Stimulated activated memory B cell treated with anti-CD40 and anti-IgM and Interleukin-4, amounts not matched to agents 10 μg/mL and 1 μg/mL and 100 μg/mL, for 72 hours (primary cell): Measurements from ENCODE around the gene UPK2.

Experiments used
- ATAC-seq: fragments of 150-1000 bp; cut with Tn5 transposase; 2 replicates; pipeline ENCODE4 v1.10.0; 2021
- H3K27ac Mint-ChIP-seq: one replicate; pipeline ENCODE4 v1.8.0; 2022; ENCODE audit warnings: mild to moderate bottlenecking, mixed read lengths
- H3K27me3 Mint-ChIP-seq: one replicate; pipeline ENCODE4 v1.8.0; 2022; ENCODE audit warnings: mixed read lengths
- H3K36me3 Mint-ChIP-seq: one replicate; pipeline ENCODE4 v1.8.0; 2022; ENCODE audit warnings: mixed read lengths
- H3K4me1 Mint-ChIP-seq: one replicate; pipeline ENCODE4 v1.8.0; 2022; ENCODE audit warnings: mixed read lengths
- H3K4me3 Mint-ChIP-seq: one replicate; pipeline ENCODE4 v1.8.0; 2022; ENCODE audit warnings: mild to moderate bottlenecking, moderate library complexity, mixed read lengths
- H3K9me3 Mint-ChIP-seq: one replicate; pipeline ENCODE4 v1.8.0; 2022; ENCODE audit warnings: mixed read lengths

Gene UPK2

GRCh38 chr11:118956094-118956846, at the start of gene UPK2:
Gene UPK2 (plus strand): TSS chr11:118956298. CDS start chr11:118956351, 53 bp downstream.
- Mint-ChIP-seq H3K4me1 (peaks cover 5% of the 10 kb centered on the region), H3K9me3 (no peaks in the 10 kb centered on the region), H3K4me3 (no peak within 1 kb of the TSS), H3K36me3 (no peaks in the 10 kb centered on the region), H3K27me3 (peaks cover 28% of the 10 kb centered on the region), H3K27ac (no peak within 1 kb of the TSS)
- ATAC-seq = peak; percentile 93

DNA sequence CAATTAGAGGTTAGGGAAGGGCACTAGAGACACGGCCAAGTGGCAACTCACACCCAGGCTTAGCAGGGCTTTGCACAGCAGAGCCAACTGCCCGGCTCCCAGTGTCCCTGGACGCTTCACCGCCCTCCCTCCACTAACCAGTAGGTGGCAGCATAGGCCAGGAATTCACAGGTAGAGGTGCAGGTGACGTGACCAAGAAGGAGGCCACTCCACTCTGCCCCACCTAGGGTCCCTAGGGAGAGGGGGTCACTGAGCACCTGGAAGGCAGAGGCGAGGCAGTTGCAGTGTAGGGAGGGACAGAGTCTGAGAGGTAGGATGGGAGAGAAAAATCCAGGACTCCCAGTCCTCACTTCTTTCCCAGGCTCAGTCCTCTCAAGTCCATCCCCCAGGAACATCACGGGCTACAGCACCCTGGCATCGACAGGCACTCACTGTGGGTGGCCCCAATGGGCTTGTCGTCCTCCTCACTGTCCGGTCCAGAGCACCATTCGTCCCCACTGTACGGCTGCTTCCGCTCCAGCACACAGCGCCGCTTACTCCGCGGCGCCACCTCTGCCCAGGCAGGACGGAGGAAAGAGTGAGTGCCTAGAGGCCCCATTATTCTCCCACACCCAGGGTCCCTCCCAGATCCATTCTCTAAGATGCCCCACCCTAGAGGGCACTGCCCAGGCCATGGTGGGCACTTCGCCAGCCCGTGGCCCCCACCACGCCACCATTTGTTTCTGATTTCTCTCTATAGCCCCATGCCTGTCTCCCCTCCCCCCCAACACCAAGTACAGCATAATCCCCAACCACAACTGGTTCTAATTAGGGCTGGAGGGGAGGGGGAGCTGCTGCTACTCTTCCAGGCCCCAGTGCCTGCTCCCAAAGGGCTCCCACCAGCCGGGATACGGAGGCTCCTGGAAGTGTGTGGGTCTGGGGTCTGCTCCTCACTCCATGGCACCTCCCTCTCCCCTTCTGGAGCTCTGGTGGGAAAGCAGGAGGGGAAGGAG, 48.8 kb upstream of the UPK2 start:
- peak overlapping the region; percentile 26 for H3K27ac Mint-ChIP-seq
- peaks cover 21% of the 10 kb centered on the region for H3K36me3 Mint-ChIP-seq
- H3K27me3 Mint-ChIP-seq = no peaks in the 10 kb centered on the region
- H3K4me3 Mint-ChIP-seq = no peak overlapping the region
- peak; percentile 85 for ATAC-seq
- peaks cover 39% of the 10 kb centered on the region for H3K4me1 Mint-ChIP-seq
- H3K9me3 Mint-ChIP-seq = no peaks in the 10 kb centered on the region

DNA sequence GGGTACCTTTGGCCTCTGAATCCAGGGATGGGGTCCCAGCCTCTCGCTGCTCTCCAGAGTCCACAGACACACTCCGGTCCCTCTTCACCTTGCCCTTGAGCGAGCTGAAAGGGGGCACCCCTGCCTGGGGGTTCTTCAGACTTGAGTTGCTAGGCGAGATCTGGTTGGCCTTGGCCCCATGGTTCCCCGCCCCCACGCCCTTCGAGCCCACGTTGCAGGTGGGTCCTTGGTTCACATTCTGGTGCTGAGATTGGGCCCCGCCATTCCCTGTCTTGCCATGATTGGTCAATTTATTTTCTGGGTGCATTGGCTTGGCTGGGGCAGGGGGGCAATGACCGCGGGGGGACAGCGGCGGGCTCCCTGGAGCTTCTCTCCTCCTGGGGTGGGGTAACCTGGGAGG, 47.8 kb upstream of the UPK2 start:
- H3K4me1 Mint-ChIP-seq = peaks cover 48% of the 10 kb centered on the region
- H3K27ac Mint-ChIP-seq = no peak overlapping the region
- H3K9me3 Mint-ChIP-seq = no peaks in the 10 kb centered on the region
- no peaks in the 10 kb centered on the region for H3K27me3 Mint-ChIP-seq
- no peak for ATAC-seq
- no peak overlapping the region for H3K4me3 Mint-ChIP-seq
- peaks cover 21% of the 10 kb centered on the region for H3K36me3 Mint-ChIP-seq

- Mint-ChIP-seq H3K27ac (peak overlapping the region; percentile 14), H3K4me1 (peaks cover 56% of the 10 kb centered on the region), H3K36me3 (peaks cover 21% of the 10 kb centered on the region), H3K9me3 (no peaks in the 10 kb centered on the region), H3K27me3 (no peaks in the 10 kb centered on the region), H3K4me3 (no peak overlapping the region)
- no peak for ATAC-seq
Measured at GRCh38 chr11:118908901-118909618, 47.0 kb upstream of the UPK2 start.

DNA sequence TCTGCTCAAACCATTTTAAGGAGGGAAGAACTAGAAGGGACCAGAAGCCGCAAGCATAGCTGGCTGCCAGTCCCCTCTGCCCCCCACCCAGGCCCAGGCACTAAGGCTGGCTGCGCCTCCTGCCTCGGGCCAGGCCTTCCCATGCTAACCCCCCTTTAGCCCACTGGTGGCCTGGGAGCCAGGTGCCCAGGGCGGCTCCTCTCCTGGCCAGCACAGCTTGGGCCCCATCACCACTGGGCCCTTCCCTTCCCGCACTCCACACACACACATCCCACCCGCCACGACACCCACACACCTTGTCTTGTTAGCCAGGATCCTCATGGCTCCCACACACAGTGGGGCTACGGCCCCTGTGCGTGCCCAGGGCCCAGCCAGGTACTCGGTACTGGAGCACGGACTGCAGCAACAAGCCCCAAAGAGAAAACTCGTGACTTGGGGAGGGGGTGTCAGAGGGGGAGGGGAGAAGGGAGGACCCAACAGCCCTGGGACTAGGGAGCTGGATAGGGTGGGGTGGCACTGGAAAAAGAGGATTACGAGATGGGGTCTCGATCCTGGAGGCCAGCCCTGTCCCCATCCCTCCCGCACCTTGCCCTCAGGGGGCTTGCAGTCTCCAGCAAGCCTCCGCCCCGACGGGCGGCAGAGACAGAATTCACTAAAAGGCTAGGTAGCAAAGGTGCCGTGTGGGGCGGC, 46.3 kb upstream of the UPK2 start:
- no peak for ATAC-seq
- H3K9me3 Mint-ChIP-seq = no peaks in the 10 kb centered on the region
- H3K4me1 Mint-ChIP-seq = peaks cover 63% of the 10 kb centered on the region
- H3K4me3 Mint-ChIP-seq = no peak overlapping the region
- peaks cover 21% of the 10 kb centered on the region for H3K36me3 Mint-ChIP-seq
- H3K27ac Mint-ChIP-seq = no peak overlapping the region
- H3K27me3 Mint-ChIP-seq = no peaks in the 10 kb centered on the region

DNA sequence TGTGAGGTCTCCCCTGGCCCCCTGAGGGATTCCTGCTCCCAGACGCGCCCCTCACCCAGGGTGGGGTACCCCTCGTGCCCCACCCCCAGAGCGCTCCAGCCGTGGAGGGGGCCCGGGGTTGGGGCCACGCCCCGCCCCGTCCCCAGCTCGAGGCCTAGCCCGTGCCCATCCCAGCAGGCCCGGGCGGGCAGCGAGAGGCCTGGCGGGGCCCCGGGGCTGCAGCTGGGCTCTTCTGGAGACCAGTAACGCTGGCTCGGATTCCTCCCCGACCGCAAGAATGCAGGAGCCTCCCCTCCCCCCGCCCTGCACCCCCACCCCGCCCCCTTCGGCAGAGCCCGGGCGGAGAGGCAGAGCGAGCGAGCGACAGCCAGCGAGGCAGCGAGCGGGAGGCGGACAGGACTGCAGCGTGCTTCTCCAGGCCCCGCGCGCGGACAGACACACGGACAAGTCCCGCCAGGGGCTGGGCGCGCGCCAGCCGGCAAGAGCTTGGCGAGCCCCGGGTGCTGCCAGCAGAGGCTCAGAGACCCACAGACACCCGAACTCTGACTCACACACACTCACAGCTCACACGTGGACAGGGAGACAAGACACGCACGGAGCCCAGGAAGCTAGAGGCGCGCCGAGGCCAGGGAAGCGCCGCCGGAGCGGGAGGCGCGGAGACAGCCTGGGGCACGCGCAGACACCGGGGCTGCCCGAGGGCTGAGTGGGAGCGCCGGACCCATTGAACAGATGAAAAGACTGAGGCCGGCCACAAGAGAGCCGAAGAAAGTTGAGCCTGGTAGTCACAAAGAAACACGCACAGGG, 45.6 kb upstream of the UPK2 start:
- H3K27ac Mint-ChIP-seq = no peak overlapping the region
- ATAC-seq = no peak
- H3K4me3 Mint-ChIP-seq = no peak overlapping the region
- no peaks in the 10 kb centered on the region for H3K27me3 Mint-ChIP-seq
- peaks cover 21% of the 10 kb centered on the region for H3K36me3 Mint-ChIP-seq
- no peaks in the 10 kb centered on the region for H3K9me3 Mint-ChIP-seq
- H3K4me1 Mint-ChIP-seq = peaks cover 71% of the 10 kb centered on the region

DNA sequence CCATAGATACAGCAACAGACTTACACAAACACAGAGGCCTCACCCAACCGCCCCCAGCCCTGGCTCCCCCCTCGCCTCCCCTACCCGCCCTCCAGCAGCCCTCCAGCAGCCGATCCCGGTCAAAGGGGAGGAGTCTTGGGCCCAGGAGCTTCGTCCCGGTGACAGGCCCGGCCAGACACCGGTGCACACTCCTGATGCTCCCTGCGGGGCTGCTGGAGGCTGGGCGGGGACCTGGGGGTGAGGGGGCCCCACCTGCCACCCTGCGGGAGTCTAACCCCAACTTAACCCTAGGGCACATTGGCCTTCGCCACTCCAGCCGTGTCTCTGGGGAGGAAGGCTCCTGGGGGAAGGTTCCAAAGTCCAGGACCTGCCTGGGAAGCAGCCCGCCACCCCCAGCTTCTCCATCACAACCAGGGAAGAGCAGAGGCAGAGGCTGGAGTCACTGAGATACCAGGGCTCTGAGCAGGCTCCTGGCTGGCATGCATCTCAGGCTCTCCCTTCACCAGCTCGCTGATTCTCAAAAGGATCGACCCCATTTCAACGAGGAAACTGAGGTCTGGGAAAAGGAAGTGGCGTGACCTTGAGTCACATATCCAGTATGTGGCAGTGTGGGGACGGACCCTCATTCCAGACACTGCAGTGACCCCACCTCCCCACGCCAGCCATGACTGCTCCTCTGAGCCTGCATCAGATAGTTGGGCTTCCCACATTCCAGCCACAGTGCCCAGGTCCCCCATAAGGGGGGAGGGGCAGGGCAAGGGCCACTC, 44.8 kb upstream of the UPK2 start:
- no peak for ATAC-seq
- no peaks in the 10 kb centered on the region for H3K9me3 Mint-ChIP-seq
- H3K4me3 Mint-ChIP-seq = no peak overlapping the region

GRCh38 chr11:118911880-118912741, 44.0 kb upstream of the UPK2 start:
- ATAC-seq = no peak

More for the DNA sequence above, 44.8 kb upstream of the UPK2 start:
- Mint-ChIP-seq H3K27ac (peak overlapping the region; percentile 86), H3K27me3 (no peaks in the 10 kb centered on the region), H3K36me3 (peaks cover 21% of the 10 kb centered on the region), H3K4me1 (peaks cover 79% of the 10 kb centered on the region)

DNA sequence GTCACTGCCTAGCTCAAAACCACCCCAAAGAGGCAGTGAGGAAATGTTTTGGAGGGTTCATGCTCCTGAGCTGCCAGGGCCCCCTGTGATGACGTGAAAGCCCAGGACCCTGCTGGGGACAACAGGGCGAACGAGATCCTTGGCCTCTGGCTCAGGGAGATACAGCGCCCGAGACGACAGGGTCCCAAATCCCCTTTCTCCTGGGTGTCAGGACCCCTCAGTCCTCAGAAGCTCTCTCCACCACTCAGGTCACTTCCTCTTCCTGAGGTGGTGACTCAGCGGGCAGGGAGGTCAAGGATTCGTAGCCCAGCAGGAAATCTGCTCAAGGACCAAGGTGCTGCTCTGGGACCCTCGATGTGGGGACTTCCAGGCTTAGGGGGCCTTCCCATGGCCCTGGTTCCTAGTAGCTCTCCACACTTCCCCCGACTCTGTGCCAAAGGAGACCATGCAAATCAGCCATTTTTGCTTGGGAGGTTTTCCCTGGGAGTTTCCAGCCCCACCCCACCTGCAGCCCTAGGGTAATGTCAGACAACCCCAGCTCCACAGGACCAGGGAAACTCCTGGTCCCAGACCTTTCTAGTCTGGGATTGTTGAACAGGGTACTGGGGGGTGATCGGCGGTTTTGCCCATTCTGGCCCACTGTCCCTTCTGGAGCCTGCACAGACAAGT, 43.2 kb upstream of the UPK2 start:
- peaks cover 6% of the 10 kb centered on the region for H3K36me3 Mint-ChIP-seq
- no peak for ATAC-seq

More at GRCh38 chr11:118911880-118912741, 44.0 kb upstream of the UPK2 start:
- H3K27me3 Mint-ChIP-seq = no peaks in the 10 kb centered on the region
- H3K27ac Mint-ChIP-seq = peak overlapping the region; percentile 86
- peaks cover 14% of the 10 kb centered on the region for H3K36me3 Mint-ChIP-seq
- H3K9me3 Mint-ChIP-seq = no peaks in the 10 kb centered on the region
- H3K4me3 Mint-ChIP-seq = peak overlapping the region; percentile 46
- peaks cover 79% of the 10 kb centered on the region for H3K4me1 Mint-ChIP-seq

GRCh38 chr11:118913411-118914125, 42.5 kb upstream of the UPK2 start:
- peaks cover 79% of the 10 kb centered on the region for H3K4me1 Mint-ChIP-seq

More for the DNA sequence above, 43.2 kb upstream of the UPK2 start:
- Mint-ChIP-seq H3K4me3 (peak overlapping the region; percentile 47), H3K4me1 (peaks cover 79% of the 10 kb centered on the region), H3K9me3 (no peaks in the 10 kb centered on the region), H3K27me3 (no peaks in the 10 kb centered on the region), H3K27ac (peak overlapping the region; percentile 86)

GRCh38 chr11:118914178-118914918, 41.8 kb upstream of the UPK2 start:
- Mint-ChIP-seq H3K9me3 (no peaks in the 10 kb centered on the region), H3K4me1 (peaks cover 81% of the 10 kb centered on the region), H3K27me3 (no peaks in the 10 kb centered on the region), H3K36me3 (no peaks in the 10 kb centered on the region), H3K4me3 (peak overlapping the region; percentile 42), H3K27ac (peak overlapping the region; percentile 86)
- peak; percentile 64 for ATAC-seq

More at GRCh38 chr11:118913411-118914125, 42.5 kb upstream of the UPK2 start:
- Mint-ChIP-seq H3K27ac (peak overlapping the region; percentile 86), H3K36me3 (no peaks in the 10 kb centered on the region), H3K9me3 (no peaks in the 10 kb centered on the region), H3K27me3 (no peaks in the 10 kb centered on the region), H3K4me3 (peak overlapping the region; percentile 47)
- ATAC-seq = peak; percentile 9
